ENCODE data around the gene SSPN.

SSPN gene

GRCh38 chr12:26269562-26270284, 74.3 kb downstream of the SSPN start:
- no peak for DNase-seq

- no peak for DNase-seq
Observed at GRCh38 chr12:26271024-26271423, 75.7 kb downstream of the SSPN start.

- no peak for DNase-seq
Observed at GRCh38 chr12:26271889-26272492, 76.6 kb downstream of the SSPN start.

GRCh38 chr12:26272851-26273250, 77.5 kb downstream of the SSPN start:
- DNase-seq, result no peak

- DNase-seq, result no peak
Observed at GRCh38 chr12:26273811-26274210, 78.4 kb downstream of the SSPN start.

GRCh38 chr12:26274441-26275312, 79.3 kb downstream of the SSPN start:
- no peak for DNase-seq

- DNase-seq, result no peak
Observed at GRCh38 chr12:26275313-26276131, 80.1 kb downstream of the SSPN start.

GRCh38 chr12:26276709-26277108, 81.3 kb downstream of the SSPN start:
- DNase-seq, result no peak

GRCh38 chr12:26277506-26278246, 82.3 kb downstream of the SSPN start:
- no peak for DNase-seq

GRCh38 chr12:26278266-26278665, 82.9 kb downstream of the SSPN start:
- DNase-seq, result no peak

- no peak for DNase-seq
Observed at GRCh38 chr12:26278666-26279065, 83.3 kb downstream of the SSPN start.

GRCh38 chr12:26279091-26279490, 83.7 kb downstream of the SSPN start:
- no peak for DNase-seq

GRCh38 chr12:26279908-26280307, 84.5 kb downstream of the SSPN start:
- no peak for DNase-seq

- DNase-seq, result no peak
Observed at GRCh38 chr12:26280869-26281268, 85.5 kb downstream of the SSPN start.

- DNase-seq, result no peak
Observed at GRCh38 chr12:26281320-26281719, 85.9 kb downstream of the SSPN start.

GRCh38 chr12:26282339-26282940, 87.1 kb downstream of the SSPN start:
- DNase-seq, result no peak

GRCh38 chr12:26283046-26283445, 87.7 kb downstream of the SSPN start:
- no peak for DNase-seq

GRCh38 chr12:26283617-26284016, 88.2 kb downstream of the SSPN start:
- no peak for DNase-seq

GRCh38 chr12:26285401-26285800, 90.0 kb downstream of the SSPN start:
- DNase-seq, result no peak

GRCh38 chr12:26286186-26286585, 90.8 kb downstream of the SSPN start:
- DNase-seq, result no peak

GRCh38 chr12:26287671-26288381, 92.5 kb downstream of the SSPN start:
- DNase-seq, result no peak
